ENCODE data around the gene SEMA5A.

Gene SEMA5A

GRCh38 chr5:9090381-9091026 is 455.4 kb downstream of the SEMA5A start:
- DNase-seq, result no peak

- DNase-seq, result no peak
These were observed 456.0 kb downstream of the SEMA5A start for GRCh38 chr5:9089893-9090292.

GRCh38 chr5:9082996-9083395 is 462.9 kb downstream of the SEMA5A start:
- no peak for DNase-seq

GRCh38 chr5:9072701-9073100 is 473.2 kb downstream of the SEMA5A start:
- DNase-seq, result no peak

GRCh38 chr5:9071524-9071923 is 474.4 kb downstream of the SEMA5A start:
- no peak for DNase-seq

GRCh38 chr5:9071074-9071473 is 474.8 kb downstream of the SEMA5A start:
- no peak for DNase-seq

- DNase-seq, result no peak
These were observed 476.2 kb downstream of the SEMA5A start for GRCh38 chr5:9069650-9070049.

GRCh38 chr5:9067154-9067553 is 478.7 kb downstream of the SEMA5A start:
- DNase-seq, result no peak

- no peak for DNase-seq
These were observed 479.5 kb downstream of the SEMA5A start for GRCh38 chr5:9066349-9066748.

GRCh38 chr5:9063615-9064245 is 482.1 kb downstream of the SEMA5A start:
- no peak for DNase-seq

GRCh38 chr5:9062873-9063272 is 483.0 kb downstream of the SEMA5A start:
- no peak for DNase-seq

GRCh38 chr5:9059920-9060691 is 485.8 kb downstream of the SEMA5A start:
- no peak for DNase-seq

- DNase-seq, result no peak
These were observed 487.2 kb downstream of the SEMA5A start for GRCh38 chr5:9058666-9059065.

- no peak for DNase-seq
These were observed 487.7 kb downstream of the SEMA5A start for GRCh38 chr5:9058161-9058560.

GRCh38 chr5:9057406-9058000 is 488.4 kb downstream of the SEMA5A start:
- DNase-seq, result no peak

- no peak for DNase-seq
These were observed 489.8 kb downstream of the SEMA5A start for GRCh38 chr5:9056046-9056445.

- no peak for DNase-seq
These were observed 490.9 kb downstream of the SEMA5A start for GRCh38 chr5:9054821-9055589.

GRCh38 chr5:9054322-9054721 is 491.6 kb downstream of the SEMA5A start:
- no peak for DNase-seq

- DNase-seq, result no peak
These were observed 493.5 kb downstream of the SEMA5A start for GRCh38 chr5:9052421-9052820.

- no peak for DNase-seq
These were observed 494.1 kb downstream of the SEMA5A start for GRCh38 chr5:9051779-9052178.

GRCh38 chr5:9047932-9048331 is 497.9 kb downstream of the SEMA5A start:
- no peak for DNase-seq

GRCh38 chr5:9046756-9047481 is 499.0 kb downstream of the SEMA5A start:
- DNase-seq, result no peak

All from CD4-positive, alpha-beta T cell treated with Interferon alpha-2 for 1 hour (primary cell).